K562 (cell line): ENCODE measurements around the gene ABI3BP. TPM values are rescaled to one million over a fixed set of nuclear protein-coding genes. Genes with fewer than 3 reads are reported as not detected.

ENCODE experiments used
- ATAC-seq: fragments of 200-7000 bp; cut with Tn5 transposase; 3 replicates; pipeline ENCODE4 v1.9.1; 2020; ENCODE audit warnings: moderate library complexity
- BruUV-seq: library from RNA; stranded (reverse); fragments of 400-500 nt; replicated peaks from 2 replicates; lab custom pipeline; 2021; lab: Mats Ljungman, UMichigan
- CTCF ChIA-PET: fragments of 300-600 bp; formaldehyde crosslinking; extraction: SDS; loops from one replicate; lab custom pipeline; 2021; ENCODE audit warnings: low intra/inter-chr PET ratio; lab: Yijun Ruan, JAX
- POLR2A ChIA-PET: fragments of 300-600, 350-650 bp; sonication (Branson Sonifier 250); formaldehyde crosslinking; extraction: SDS; loops from one replicate; lab custom pipeline; 2021; ENCODE audit warnings: antibody characterized with exemption, inconsistent platforms; lab: Yijun Ruan, JAX
- DNase-seq, 4 experiments: peaks; one replicate each; pipeline versions ENCODE4 v3.0.0 to v3.0.0-alpha.2; 2011 to 2018; ENCODE audit warnings: low spot score in 3 of 4, mixed read lengths in 3 of 4; ENCODE audit errors: extremely low read depth in 1 of 4
- FAIRE-seq: peaks from 2 replicates; lab custom pipeline; 2011; peaks lifted over from hg19 to GRCh38; lab: Jason Lieb, UNC
- H2AFZ ChIP-seq: 2 replicates; pipeline ENCODE4 v1.6.0; 2011; ENCODE audit warnings: low read depth, low read length, control low read depth, inconsistent platforms
- H3K27ac ChIP-seq: fragments of 200-600 bp; 3 replicates; pipeline ENCODE4 v1.8.0; 2011; ENCODE audit warnings: low read depth, mild to moderate bottlenecking, control low read depth, inconsistent platforms, low read length, moderate library complexity, mixed read lengths; ENCODE audit errors: extremely low read depth
- H3K27me3 ChIP-seq, 2 experiments: fragments of 300-600 bp in 1 of 2; 2 replicates in 1 of 2; 3 replicates in 1 of 2; pipeline versions ENCODE4 v1.6.0 to v1.8.0; 2011; ENCODE audit warnings: inconsistent platforms in 2 of 2, low read length in 2 of 2, mild to moderate bottlenecking in 1 of 2, mixed read lengths in 1 of 2, moderate library complexity in 1 of 2; ENCODE audit not compliant: control insufficient read depth in 2 of 2, insufficient read depth in 2 of 2
- H3K36me3 ChIP-seq: fragments of 300-600 bp; 3 replicates; pipeline ENCODE4 v1.8.0; 2011; ENCODE audit warnings: mild to moderate bottlenecking, low read length, inconsistent platforms; ENCODE audit not compliant: control insufficient read depth, insufficient read depth
- H3K4me1 ChIP-seq, 2 experiments: fragments of 200-600 bp in 1 of 2; replicated peaks in 1 of 2; 2 replicates in 1 of 2; 3 replicates in 1 of 2; pipeline versions ENCODE4 v1.5.1 to v1.8.0; 2011; ENCODE audit warnings: inconsistent platforms in 2 of 2, low read length in 2 of 2, mild to moderate bottlenecking in 1 of 2, mixed read lengths in 1 of 2, moderate library complexity in 1 of 2; ENCODE audit not compliant: control insufficient read depth in 2 of 2, insufficient read depth in 2 of 2
- H3K4me2 ChIP-seq: 2 replicates; pipeline ENCODE4 v1.6.1; 2011; ENCODE audit warnings: low read length, control low read depth, inconsistent platforms, mixed read lengths; ENCODE audit not compliant: insufficient read depth
- H3K4me3 ChIP-seq: fragments of 200-600 bp; sonication (generic), shearing (Covaris generic); 2 replicates; pipeline ENCODE4 v1.5.1; 2016; ENCODE audit warnings: control low read depth, inconsistent platforms
- H3K79me2 ChIP-seq: fragments of 200-600 bp; 3 replicates; pipeline ENCODE4 v1.8.0; 2011; ENCODE audit warnings: low read length, inconsistent platforms; ENCODE audit not compliant: control insufficient read depth, insufficient read depth
- H3K9ac ChIP-seq, 2 experiments: 2 replicates each; pipeline versions ENCODE4 v1.6.0 to v1.6.1; 2011; ENCODE audit warnings: low read depth in 2 of 2, low read length in 2 of 2, control low read depth in 1 of 2, inconsistent platforms in 1 of 2, mild to moderate bottlenecking in 1 of 2, mixed read lengths in 1 of 2; ENCODE audit not compliant: insufficient read depth in 1 of 2
- H3K9me1 ChIP-seq: one replicate; pipeline ENCODE4 v1.6.0; 2011; ENCODE audit warnings: inconsistent platforms, mild to moderate bottlenecking, low read length, moderate library complexity; ENCODE audit not compliant: control insufficient read depth, insufficient read depth
- H3K9me3 ChIP-seq: replicated peaks from 2 replicates; pipeline ENCODE4 v1.5.1; 2011; ENCODE audit warnings: low read depth, low read length, inconsistent platforms; ENCODE audit not compliant: control insufficient read depth, insufficient read depth
- H4K20me1 ChIP-seq: replicated peaks from 2 replicates; pipeline ENCODE4 v1.6.1; 2011; ENCODE audit warnings: low read length, inconsistent platforms, mixed read lengths; ENCODE audit not compliant: control insufficient read depth, insufficient read depth
- CREB3L1 ChIP-seq: fragments of 450-650 bp; IDR thresholded peaks from 2 replicates; pipeline ENCODE4 v1.6.1; 2014; ENCODE audit warnings: low read depth, mild to moderate bottlenecking, moderate library complexity, borderline replicate concordance
- ESRRB ChIP-seq: fragments of 250-450 bp; sonication (Bioruptor Pico); IDR thresholded peaks from 2 replicates; pipeline ENCODE4 v1.5.0; 2020; ENCODE audit warnings: mild to moderate bottlenecking, moderate library complexity, borderline replicate concordance
- GTF2A2 ChIP-seq: IDR thresholded peaks from 2 replicates; pipeline ENCODE4 v1.6.1; 2016; ENCODE audit warnings: mild to moderate bottlenecking, missing genetic modification characterization, missing compliant biosample characterization
- HMGXB4 ChIP-seq: sonication (generic); formaldehyde crosslinking; IDR thresholded peaks from 2 replicates; pipeline ENCODE4 v1.8.1; 2023; ENCODE audit warnings: mild to moderate bottlenecking, missing genetic modification reagents
- NFXL1 ChIP-seq: fragments of 450-650 bp; formaldehyde crosslinking; IDR thresholded peaks from 2 replicates; pipeline ENCODE4 v1.4.0; 2021; ENCODE audit warnings: mild to moderate bottlenecking
- NRF1 ChIP-seq, 2 experiments: fragments of 450-650 bp; IDR thresholded peaks in 1 of 2; conservative IDR thresholded peaks in 1 of 2; 2 replicates each; pipeline ENCODE4 v1.6.1; 2014; ENCODE audit warnings: mild to moderate bottlenecking in 2 of 2
- PBX2 ChIP-seq, 2 experiments: IDR thresholded peaks in 1 of 2; conservative IDR thresholded peaks in 1 of 2; 2 replicates each; pipeline ENCODE4 v1.6.1; 2016; ENCODE audit warnings: low read depth in 2 of 2, mild to moderate bottlenecking in 1 of 2, missing compliant biosample characterization in 1 of 2, missing genetic modification characterization in 1 of 2, moderate library complexity in 1 of 2
- POU5F1 ChIP-seq: fragments of 150-350 bp; IDR thresholded peaks from 2 replicates; pipeline ENCODE4 v1.6.1; 2014; ENCODE audit warnings: borderline replicate concordance, low read length, low read depth, mild to moderate bottlenecking; ENCODE audit not compliant: partially characterized antibody
- SAFB ChIP-seq: fragments of 200-400 bp; formaldehyde crosslinking; IDR thresholded peaks from 2 replicates; pipeline ENCODE4 v1.6.1; 2017; ENCODE audit warnings: low read depth, low read length, borderline replicate concordance
- ZBTB9 ChIP-seq: fragments of 450-650 bp; formaldehyde crosslinking; IDR thresholded peaks from 2 replicates; pipeline ENCODE4 v1.4.0; 2020; ENCODE audit warnings: mild to moderate bottlenecking, moderate library complexity
- ZC3H11A ChIP-seq: IDR thresholded peaks from 2 replicates; pipeline ENCODE4 v1.6.1; 2012; ENCODE audit warnings: low read depth, low read length, improper control_type of control experiment
- ZNF146 ChIP-seq: IDR thresholded peaks from one replicate; pipeline ENCODE4 v1.6.1; 2018; ENCODE audit warnings: missing compliant biosample characterization; ENCODE audit not compliant: unreplicated experiment
- ZNF740 ChIP-seq, 3 experiments: fragments of 200-800 bp in 1 of 3; sonication (Bioruptor generic) in 1 of 3; sonication (generic) in 1 of 3; formaldehyde crosslinking in 1 of 3; IDR thresholded peaks; 2 replicates each; pipeline versions ENCODE4 v1.6.1 to v1.8.0; 2016 to 2022; ENCODE audit warnings: mild to moderate bottlenecking in 2 of 3, missing compliant biosample characterization in 2 of 3, missing genetic modification characterization in 2 of 3, missing genetic modification reagents in 1 of 3
- WGBS: fragments of 100-300 bp; shearing (Covaris generic); methylation state at CpG from one replicate; pipeline ENCODE4 v1.1.6; 2016; ENCODE audit warnings: low coverage, mixed read lengths; ENCODE audit not compliant: insufficient coverage; ENCODE audit errors: missing lambda C conversion rate; 5-methylcytosine and 5-hydroxymethylcytosine counted together
- in situ Hi-C: fragments of 300-500 bp; cut with MboI; formaldehyde crosslinking; loops from 4 replicates; pipeline ENCODE4 v1.15.0; 2018; ENCODE audit warnings: inconsistent platforms, mixed read lengths
- intact Hi-C: fragments of 100-400 bp; cut with micrococcal nuclease; formaldehyde crosslinking; loops from 2 replicates; pipeline ENCODE4 v1.14.2; 2022
- polyA plus RNA-seq, 8 experiments: library from polyadenylated mRNA; depleted of rRNA in 4 of 8; stranded (reverse) in 5 of 8; unstranded in 3 of 8; fragments of >200 nt; fragmentation: Nextera tagmentation in 2 of 8; fragmentation: Illumina TruSeq in 1 of 8; extraction: Ambion mirVana in 2 of 8; extraction: Trizol in 1 of 8; gene quantifications; 2 replicates each; pipeline versions ENCODE4 v1.2.1 to v1.2.3, GENCODE V29; 2011 to 2014; ENCODE audit warnings: inconsistent platforms in 1 of 8, missing spikeins in 1 of 8
- total RNA-seq, 7 experiments: library from RNA; depleted of rRNA in 6 of 7; stranded (reverse); fragments of >200 nt in 6 of 7; fragmentation: Illumina TruSeq in 2 of 7; extraction: Trizol in 2 of 7; gene quantifications; 2 replicates each; pipeline versions ENCODE4 v1.2.1 to v1.2.3, GENCODE V29; 2011 to 2021; ENCODE audit warnings: low replicate concordance in 1 of 7

The ABI3BP gene
- total and polyA plus RNA-seq, 9 of the 15 experiments (the other 6 are each of a cell fraction or from before 2014, with no cell fraction given), result 0.01 to 0.24 (median 0.06) TPM; not detected in 5

GRCh38 chr3:100720426-100720825 lies 272.8 kb downstream of the ABI3BP start:
- Histone ChIP-seq H3K4me3 (no peak overlapping the region), H2AFZ (no peak overlapping the region), H3K27ac (no peak overlapping the region), H3K36me3 (peaks cover 89% of the 10 kb centered on the region), H3K4me1 (no peaks in the 10 kb centered on the region; a peak in 1 of 5 replicates), H3K9me3 (no peaks in the 10 kb centered on the region), H3K79me2 (peaks cover 70% of the 10 kb centered on the region), H4K20me1 (no peaks in the 10 kb centered on the region; the same call in 1 of the 2 replicates), H3K9me1 (peaks cover under 1% of the 10 kb centered on the region), H3K27me3 (no peaks in the 10 kb centered on the region), H3K9ac (no peak overlapping the region), H3K4me2 (no peak overlapping the region)
- DNase-seq (no peak), FAIRE-seq (no peak), ATAC-seq (no peak)
- CTCF ChIA-PET, result no interaction called here
- no TSS peak for BruUV-seq
- 92% methylated on average over 5 of the region's 5 CpGs for WGBS
- in situ Hi-C loops, result no loop called here
- POLR2A ChIA-PET, result no interaction called here
- intact Hi-C loops, result no loop called here
- no peak for TF ChIP-seq GTF2A2 (tag)
- TF ChIP-seq ZC3H11A, result no peak
- TF ChIP-seq POU5F1, result no peak
- TF ChIP-seq ZNF146 (CRISPR knock-in tag), result no peak
- no peak for TF ChIP-seq NFXL1 (CRISPR knock-in tag)
- no peak for TF ChIP-seq CREB3L1
- TF ChIP-seq ZBTB9 (CRISPR knock-in tag), result no peak
- TF ChIP-seq ESRRB, result no peak
- TF ChIP-seq PBX2 (CRISPR knock-in tag; IDR thresholded peaks at IDR 0.05; ENCODE audit: low read depth), result no peak
- no peak for TF ChIP-seq PBX2 (tag; conservative IDR thresholded peaks at IDR 0.05; ENCODE audit: low read depth)
- no peak for TF ChIP-seq ZNF740 (CRISPR knock-in tag; IDR thresholded peaks at IDR 0.05)
- TF ChIP-seq ZNF740 (tag; IDR thresholded peaks at IDR 0.05), result no peak
- TF ChIP-seq NRF1 (conservative IDR thresholded peaks at IDR 0.05 in 1 of 2, IDR thresholded peaks at IDR 0.05 in 1 of 2), result no peak
- no peak for TF ChIP-seq HMGXB4 (CRISPR knock-in tag)
- TF ChIP-seq SAFB, result no peak
